Measurements from ENCODE around the gene CGB8.
"Not testable (repeated sequence)": the region's sequence is repeated elsewhere in the genome, so short reads cannot be mapped to it uniquely, and the experiment has no call there.

Gene CGB8

DNA sequence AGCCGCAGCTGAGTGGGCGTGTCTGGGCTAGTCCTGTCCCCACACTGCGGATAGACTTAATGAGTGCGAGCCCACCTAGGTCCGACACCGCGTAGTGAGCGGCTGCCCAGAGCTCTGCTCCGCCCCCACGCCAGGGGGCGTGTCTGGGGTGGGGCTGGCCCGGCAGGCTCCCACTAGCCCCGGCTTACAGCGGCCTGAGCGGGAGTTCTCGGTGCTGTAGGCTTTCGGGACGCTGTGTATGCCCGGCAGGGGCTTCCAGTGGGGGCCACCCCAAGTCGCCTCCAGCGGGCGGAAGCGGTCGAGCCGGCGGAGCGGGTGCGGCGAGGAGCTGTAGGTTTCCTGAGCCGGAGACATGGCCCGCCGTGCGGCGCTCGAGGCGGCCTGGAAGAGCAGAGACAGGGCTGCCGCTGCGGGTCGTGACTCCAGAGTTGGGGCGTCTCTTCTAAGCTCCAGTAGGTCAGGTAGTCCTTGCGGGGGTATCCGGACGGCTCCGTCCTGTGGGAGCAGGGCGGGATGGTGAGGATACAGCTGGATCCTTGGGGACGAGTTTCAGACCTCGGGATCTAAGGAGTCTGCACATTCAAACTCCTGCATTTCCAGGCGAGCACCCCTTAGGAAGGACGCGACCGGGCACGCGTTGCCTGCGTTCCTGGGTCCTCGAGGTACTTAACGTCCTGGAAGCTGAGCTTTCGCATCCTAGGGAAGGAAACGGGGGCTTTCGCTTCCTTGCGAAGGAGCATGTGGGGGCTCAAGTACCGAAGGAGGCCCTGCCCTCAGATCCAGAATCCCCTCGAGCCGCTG is 7.4 kb upstream of the CGB8 start:
- no peak for TF ChIP-seq ZNF274 (IDR thresholded peaks at IDR 0.05; ENCODE audit: low read depth, low read length)
- peak overlapping the region; percentile 18; the same call in 1 of the 2 replicates for H3K4me3 ChIP-seq (ENCODE audit: low read length)

DNA sequence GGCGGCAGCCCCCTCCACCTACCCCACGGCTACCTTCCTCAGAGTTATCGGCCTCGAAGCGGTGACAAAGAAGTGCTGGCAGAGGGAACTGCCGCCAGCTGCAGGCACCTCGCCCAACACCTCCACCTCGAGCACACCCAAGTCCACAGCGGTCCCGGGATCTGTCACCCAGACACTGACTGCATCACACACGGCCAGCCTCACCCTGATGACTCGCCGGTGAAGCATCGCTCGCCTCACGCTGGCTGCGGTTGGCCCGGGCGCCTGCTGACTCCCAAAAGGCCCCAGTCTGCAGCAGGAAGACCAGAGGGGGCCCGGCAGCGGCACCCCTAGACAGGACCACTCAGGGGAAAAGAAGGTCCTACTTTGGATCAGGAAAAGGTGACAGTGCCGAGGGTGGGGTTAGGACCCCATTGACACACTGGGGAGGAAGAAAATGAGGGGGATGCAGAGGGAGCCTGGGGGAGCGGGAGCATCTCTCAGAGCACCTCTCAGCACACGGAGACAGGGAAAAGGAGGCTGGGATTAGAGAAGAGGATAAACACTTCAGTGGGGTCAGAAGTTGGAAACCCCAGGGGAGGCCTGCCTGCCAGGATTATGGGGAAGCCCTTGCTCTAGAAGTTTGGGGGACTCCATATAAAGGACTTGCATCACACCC is 1.6 kb upstream of the CGB8 start:
- H3K4me3 ChIP-seq (ENCODE audit: low read length): not testable (repeated sequence)

DNA sequence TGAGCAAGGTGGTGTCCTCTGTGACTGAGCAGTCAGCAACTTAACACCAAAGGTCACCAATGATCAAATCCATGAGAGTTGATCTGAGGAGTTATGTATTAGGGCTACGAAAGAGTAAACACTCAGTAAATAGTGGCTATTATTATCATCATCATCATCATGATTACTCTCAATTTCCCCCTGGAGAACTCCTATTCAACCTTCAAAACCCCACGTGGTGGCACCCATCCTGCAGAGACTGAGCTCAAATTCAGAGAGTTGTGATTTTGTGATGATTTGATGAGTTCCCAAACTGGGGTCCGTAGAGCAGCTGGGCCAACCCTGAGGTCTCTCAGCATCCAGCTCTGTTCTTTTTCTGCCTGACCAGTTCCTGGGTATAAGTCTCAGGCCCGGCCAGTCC is 923 bp upstream of the CGB8 start:
- not testable (repeated sequence) for H3K4me3 ChIP-seq (ENCODE audit: low read length)

DNA sequence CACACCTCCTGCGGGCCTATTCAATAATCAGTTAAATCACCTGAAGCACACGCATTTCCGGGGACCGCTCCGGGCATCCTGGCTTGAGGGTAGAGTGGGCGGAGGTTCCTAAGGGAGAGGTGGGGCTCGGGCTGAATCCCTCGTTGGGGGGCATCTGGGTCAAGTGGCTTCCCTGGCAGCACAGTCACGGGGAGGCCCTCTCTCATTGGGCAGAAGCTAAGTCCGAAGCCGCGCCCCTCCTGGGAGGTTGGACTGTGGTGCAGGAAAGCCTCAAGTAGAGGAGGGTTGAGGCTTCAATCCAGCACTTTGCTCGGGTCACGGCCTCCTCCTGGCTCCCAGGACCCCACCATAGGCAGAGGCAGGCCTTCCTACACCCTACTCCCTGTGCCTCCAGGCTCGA is 5.4 kb downstream of the CGB8 start, which contains the start of gene CGB5:
CGB5 (plus strand) TSS at position 301 of the 400 bp plus-strand sequence. CDS start 362 bp downstream, outside the sequence.
- H3K4me3 ChIP-seq (ENCODE audit: low read length): not testable (repeated sequence)

DNA sequence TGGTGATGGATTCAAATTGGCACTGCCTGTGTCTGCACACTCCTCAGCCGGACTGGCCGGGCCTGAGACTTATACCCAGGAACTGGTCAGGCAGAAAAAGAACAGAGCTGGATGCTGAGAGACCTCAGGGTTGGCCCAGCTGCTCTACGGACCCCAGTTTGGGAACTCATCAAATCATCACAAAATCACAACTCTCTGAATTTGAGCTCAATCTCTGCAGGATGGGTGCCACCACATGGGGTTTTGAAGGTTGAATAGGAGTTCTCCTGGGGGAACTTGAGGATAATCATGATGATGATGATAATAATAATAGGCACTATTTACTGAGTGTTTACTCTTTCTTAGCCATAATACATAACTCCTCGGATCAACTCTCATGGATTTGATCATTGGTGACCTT is 6.2 kb downstream of the CGB8 start:
- not testable (repeated sequence) for H3K4me3 ChIP-seq (ENCODE audit: low read length)

DNA sequence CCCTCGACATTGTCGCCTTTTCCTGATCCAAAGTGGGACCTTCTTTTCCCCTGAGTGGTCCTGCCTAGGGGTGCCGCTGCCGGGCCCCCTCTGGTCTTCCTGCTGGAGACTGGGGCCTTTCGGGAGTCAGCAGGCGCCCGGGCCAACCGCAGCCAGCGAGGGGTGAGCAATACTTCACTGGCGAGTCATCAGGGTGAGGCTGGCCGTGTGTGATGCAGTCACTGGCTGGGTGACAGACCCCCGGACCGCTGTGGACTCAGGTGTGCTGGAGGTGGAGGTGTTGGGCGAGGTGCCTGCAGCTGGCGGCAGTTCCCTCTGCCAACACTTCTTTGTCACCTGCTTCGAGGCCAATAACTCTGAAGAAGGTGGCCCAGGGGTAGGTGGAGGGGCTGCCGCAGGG is 6.7 kb downstream of the CGB8 start:
- TF ChIP-seq ZNF274 (IDR thresholded peaks at IDR 0.05; ENCODE audit: low read depth, low read length): no peak

DNA sequence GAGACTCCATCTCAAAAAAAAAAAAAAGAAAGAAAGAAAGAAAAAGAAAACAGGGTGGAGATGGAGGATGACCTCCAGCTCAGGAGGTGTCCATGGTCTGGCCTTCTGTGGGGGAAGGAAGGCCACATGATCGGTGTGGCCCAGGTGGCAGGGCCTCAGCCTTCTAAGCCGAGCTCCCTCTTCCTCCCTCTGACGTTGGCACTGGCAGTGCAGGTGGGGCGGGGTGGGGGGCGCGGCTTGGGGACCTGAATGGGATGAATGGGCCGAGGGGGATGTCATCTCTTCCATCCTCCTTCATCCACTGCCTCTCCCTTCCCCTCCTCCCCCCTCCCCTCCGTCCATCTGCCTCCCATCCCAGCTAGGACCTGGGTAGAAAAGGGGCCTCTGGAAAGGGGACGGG is 9.2 kb downstream of the CGB8 start:
- not testable (repeated sequence) for H3K4me3 ChIP-seq (ENCODE audit: low read length)

More for the DNA sequence above, 6.7 kb downstream of the CGB8 start:
- no peak overlapping the region for H3K4me3 ChIP-seq (ENCODE audit: low read length)

DNA sequence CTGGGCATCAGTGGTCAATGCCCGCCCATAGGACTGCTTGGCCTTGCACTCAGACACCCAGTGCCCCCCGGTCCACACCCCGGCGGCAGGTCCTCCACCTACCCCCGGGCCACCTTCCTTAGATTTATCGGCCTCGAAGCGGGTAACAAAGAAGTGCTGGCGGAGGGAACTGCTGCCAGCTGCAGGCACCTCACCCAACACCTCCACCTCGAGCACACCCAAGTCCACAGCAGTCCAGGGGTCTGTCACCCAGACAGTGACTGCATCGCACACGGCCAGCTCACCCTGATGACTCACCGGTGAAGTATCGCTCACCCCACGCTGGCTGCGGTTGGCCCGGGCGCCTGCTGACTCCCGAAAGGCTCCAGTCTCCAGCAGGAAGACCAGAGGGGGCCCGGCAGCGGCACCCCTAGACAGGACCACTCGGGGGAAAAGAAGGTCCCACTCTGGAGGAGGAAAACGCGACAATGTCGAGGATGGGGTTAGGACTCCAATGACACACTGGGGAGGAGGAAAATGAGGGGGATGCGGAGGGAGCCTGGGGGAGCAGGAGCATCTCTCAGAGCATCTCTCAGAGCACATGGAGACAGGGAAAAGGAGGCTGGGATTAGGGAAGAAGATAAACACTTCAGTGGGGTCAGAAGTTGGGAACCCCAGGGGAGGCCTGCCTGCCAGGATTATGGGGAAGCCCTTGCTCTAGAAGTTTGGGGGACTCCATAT is 10.2 kb downstream of the CGB8 start:
- H3K4me3 ChIP-seq (ENCODE audit: low read length): not testable (repeated sequence)

DNA sequence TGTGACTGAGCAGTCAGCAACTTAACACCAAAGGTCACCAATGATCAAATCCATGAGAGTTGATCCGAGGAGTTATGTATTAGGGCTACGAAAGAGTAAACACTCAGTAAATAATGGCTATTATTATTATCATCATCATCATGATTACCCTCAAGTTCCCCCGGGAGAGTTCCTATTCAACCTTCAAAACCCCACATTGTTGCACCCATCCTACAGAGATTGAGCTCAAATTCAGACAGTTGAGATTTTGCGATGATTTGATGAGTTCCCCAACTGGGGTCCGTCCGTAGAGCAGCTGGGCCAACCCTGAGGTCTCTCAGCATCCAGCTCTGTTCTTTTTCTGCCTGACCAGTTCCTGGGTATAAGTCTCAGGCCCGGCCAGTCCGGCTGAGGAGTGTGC is 10.8 kb downstream of the CGB8 start:
- H3K4me3 ChIP-seq (ENCODE audit: low read length): not testable (repeated sequence)

DNA sequence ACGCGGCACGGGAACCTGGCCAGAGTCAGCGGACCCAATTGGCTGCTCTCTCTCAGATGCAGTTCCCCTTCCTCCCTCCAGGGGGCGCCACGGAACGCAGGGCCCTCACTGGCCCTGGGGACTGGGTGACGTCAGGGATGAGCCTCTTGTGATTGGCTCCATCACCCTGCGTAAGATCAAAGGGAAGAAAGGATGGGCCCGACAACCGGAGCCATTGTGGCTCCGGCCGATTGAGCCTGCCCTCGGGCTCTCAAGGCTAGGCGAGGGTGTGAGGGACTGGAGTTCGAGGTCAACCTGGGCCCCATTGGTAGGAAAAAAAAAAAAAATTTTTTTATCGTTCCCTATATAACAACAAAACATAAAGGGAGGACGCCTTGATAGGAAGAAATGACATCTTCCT is 12.1 kb downstream of the CGB8 start, which contains the start of gene CGB1:
CGB1 (minus strand) TSS at position 81 of the 400 bp plus-strand sequence. CDS start 184 bp downstream, outside the sequence.
- not testable (repeated sequence) for H3K4me3 ChIP-seq (ENCODE audit: low read length)

DNA sequence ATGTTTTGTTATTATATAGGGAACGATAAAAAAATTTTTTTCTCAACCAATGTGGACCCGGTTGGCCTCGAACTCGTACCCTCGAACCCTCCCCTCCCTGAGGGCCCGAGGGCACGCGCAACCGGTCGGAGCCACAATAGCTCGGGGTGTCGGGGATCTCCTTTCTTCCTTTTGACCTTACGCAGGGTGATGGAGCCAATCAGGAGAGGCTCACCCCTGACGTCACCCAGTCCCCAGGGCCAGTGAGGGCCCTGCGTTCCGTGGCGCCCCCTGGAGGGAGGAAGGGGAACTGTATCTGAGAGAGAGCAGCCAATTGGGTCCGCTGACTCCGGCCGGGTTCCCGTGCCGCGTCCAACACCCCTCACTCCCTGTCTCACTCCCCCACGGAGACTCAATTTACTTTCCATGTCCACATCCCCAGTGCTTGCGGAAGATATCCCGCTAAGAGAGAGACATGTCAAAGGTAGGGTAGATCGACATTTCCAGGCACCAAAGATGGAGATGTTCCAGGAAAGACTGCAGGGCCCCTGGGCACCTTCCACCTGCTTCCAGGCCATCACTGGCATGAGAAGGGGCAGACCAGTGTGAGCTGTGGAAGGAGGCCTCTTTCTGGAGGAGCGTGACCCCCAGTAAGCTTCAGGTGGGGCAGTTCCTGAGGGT is 17.1 kb downstream of the CGB8 start, which contains the start of gene CGB2:
CGB2 (plus strand) TSS at position 249 of the 660 bp plus-strand sequence; CDS start at position 455, 206 bp downstream.
- H3K4me3 ChIP-seq (ENCODE audit: low read length): not testable (repeated sequence)

DNA sequence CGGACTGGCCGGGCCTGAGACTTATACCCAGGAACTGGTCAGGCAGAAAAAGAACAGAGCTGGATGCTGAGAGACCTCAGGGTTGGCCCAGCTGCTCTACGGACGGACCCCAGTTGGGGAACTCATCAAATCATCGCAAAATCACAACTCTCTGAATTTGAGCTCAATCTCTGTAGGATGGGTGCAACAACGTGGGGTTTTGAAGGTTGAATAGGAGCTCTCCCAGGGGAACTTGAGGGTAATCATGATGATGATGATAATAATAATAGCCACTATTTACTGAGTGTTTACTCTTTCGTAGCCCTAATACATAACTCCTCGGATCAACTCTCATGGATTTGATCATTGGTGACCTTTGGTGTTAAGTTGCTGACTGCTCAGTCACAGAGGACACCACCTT is 18.6 kb downstream of the CGB8 start:
- not testable (repeated sequence) for H3K4me3 ChIP-seq (ENCODE audit: low read length)

DNA sequence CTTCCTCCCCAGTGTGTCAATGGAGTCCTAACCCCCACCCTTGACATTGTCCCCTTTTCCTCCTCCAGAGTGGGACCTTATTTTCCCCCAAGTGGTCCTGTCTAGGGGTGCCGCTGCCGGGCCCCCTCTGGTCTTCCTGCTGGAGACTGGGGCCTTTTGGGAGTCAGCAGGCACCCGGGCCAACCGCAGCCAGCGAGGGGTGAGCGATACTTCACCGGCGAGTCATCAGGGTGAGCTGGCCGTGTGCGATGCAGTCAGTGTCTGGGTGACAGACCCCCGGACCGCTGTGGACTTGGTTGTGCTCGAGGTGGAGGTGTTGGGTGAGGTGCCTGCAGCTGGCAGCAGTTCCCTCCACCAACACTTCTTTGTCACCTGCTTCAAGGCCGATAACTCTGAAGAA is 19.2 kb downstream of the CGB8 start:
- H3K4me3 ChIP-seq (ENCODE audit: low read length): not testable (repeated sequence)

DNA sequence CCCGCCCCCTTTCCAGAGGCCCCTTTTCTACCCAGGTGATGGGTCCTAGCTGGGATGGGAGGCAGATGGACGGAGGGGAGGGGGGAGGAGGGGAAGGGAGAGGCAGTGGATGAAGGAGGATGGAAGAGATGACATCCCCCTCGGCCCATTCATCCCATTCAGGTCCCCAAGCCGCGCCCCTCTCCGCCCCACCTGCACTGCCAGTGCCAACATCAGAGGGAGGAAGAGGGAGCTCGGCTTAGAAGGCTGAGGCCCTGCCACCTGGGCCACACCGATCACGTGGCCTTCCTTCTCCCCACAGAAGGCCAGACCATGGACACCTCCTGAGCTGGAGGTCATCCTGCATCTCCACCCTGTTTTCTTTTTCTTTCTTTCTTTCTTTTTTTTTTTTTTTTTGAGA is 20.2 kb downstream of the CGB8 start:
- H3K4me3 ChIP-seq (ENCODE audit: low read length): not testable (repeated sequence)

DNA sequence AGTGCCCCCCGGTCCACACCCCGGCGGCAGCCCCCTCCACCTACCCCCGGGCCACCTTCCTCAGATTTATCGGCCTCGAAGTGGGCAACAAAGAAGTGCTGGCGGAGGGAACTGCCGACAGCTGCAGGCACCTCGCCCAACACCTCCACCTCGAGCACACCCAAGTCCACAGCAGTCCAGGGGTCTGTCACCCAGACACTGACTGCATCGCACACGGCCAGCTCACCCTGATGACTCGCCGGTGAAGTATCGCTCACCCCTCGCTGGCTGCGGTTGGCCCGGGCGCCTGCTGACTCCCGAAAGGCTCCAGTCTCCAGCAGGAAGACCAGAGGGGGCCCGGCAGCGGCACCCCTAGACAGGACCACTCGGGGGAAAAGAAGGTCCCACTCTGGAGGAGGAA is 23.3 kb downstream of the CGB8 start:
- H3K4me3 ChIP-seq (ENCODE audit: low read length): not testable (repeated sequence)

DNA sequence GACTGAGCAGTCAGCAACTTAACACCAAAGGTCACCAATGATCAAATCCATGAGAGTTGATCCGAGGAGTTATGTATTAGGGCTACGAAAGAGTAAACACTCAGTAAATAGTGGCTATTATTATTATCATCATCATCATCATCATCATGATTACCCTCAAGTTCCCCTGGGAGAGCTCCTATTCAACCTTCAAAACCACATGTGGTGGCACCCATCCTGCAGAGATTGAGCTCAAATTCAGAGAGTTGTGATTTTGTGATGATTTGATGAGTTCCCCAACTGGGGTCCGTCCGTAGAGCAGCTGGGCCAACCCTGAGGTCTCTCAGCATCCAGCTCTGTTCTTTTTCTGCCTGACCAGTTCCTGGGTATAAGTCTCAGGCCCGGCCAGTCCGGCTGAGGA is 23.8 kb downstream of the CGB8 start:
- not testable (repeated sequence) for H3K4me3 ChIP-seq (ENCODE audit: low read length)

DNA sequence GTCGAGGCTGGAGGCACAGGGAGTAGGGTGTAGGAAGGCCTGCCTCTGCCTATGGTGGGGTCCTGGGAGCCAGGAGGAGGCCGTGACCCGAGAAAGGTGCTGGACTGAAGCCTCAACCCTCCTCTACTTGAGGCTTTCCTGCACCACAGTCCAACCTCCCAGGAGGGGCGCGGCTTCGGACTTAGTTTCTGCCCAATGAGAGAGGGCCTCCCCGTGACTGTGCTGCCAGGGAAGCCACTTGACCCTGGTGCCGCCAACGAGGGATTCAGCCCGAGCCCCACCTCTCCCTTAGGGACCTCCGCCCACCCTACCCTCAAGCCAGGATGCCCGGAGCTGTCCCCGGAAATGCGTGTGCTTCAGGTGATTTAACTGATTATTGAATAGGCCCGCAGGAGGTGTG is 24.7 kb downstream of the CGB8 start, which contains the start of gene CGB3:
CGB3 (minus strand) TSS at position 101 of the 400 bp plus-strand sequence. CDS start 362 bp downstream, outside the sequence.
- not testable (repeated sequence) for H3K4me3 ChIP-seq (ENCODE audit: low read length)
